BLaER1 treated with 17β-estradiol and CSF1 and Interleukin-3, amounts not matched to agents 10 nM and 100 nM (cell line): Measurements from ENCODE around the gene SUMF2.
A peak's percentile ranks its signal among the peaks of the same experiment; 100 is the strongest.
"Not testable (repeated sequence)": the region's sequence is repeated elsewhere in the genome, so short reads cannot be mapped to it uniquely, and the experiment has no call there.

Source experiments
- H3K27ac ChIP-seq, 11 experiments: shearing (Covaris generic); formaldehyde crosslinking; 2 replicates each; pipeline ENCODE4 v1.8.1; 2022
- H3K27me3 ChIP-seq, 11 experiments: shearing (Covaris generic); formaldehyde crosslinking; 2 replicates each; pipeline ENCODE4 v1.8.1; 2022
- H3K36me3 ChIP-seq, 11 experiments: shearing (Covaris generic); formaldehyde crosslinking; 2 replicates each; pipeline ENCODE4 v1.8.1; 2022
- H3K4me1 ChIP-seq, 10 experiments: shearing (Covaris generic); formaldehyde crosslinking; 2 replicates each; pipeline ENCODE4 v1.8.1; 2022
- H3K4me2 ChIP-seq, 11 experiments: shearing (Covaris generic); formaldehyde crosslinking; 2 replicates each; pipeline ENCODE4 v1.8.1; 2022
- H3K4me3 ChIP-seq, 10 experiments: shearing (Covaris generic); formaldehyde crosslinking; 2 replicates each; pipeline ENCODE4 v1.8.1; 2022
- H3K9ac ChIP-seq, 11 experiments: shearing (Covaris generic); formaldehyde crosslinking; 2 replicates each; pipeline ENCODE4 v1.8.1; 2022
- H3K9me3 ChIP-seq, 11 experiments: shearing (Covaris generic); formaldehyde crosslinking; replicated peaks in 1 of 11; 2 replicates each; pipeline ENCODE4 v1.8.1; 2022
- H4K20me1 ChIP-seq, 11 experiments: shearing (Covaris generic); formaldehyde crosslinking; 2 replicates each; pipeline ENCODE4 v1.8.1; 2022
- Cebpa-rat ChIP-seq, 11 experiments: shearing (Covaris generic); IDR thresholded peaks; 2 replicates each; pipeline ENCODE4 v1.8.1; 2022

SUMF2 gene

DNA sequence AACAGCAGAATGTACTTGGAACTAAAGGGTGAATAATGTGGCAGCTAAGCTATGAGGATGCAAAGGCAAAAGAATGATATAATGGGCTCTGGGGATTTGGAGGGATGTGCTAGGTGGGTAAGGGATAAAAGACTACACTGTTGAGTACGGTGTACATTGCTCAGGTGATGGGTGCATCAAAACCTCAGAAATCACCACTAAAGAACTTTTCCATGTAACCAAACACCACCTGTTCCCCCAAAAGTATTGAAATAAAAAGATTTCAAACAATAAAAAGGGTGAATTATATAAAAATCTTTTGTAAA is 43.8 kb downstream of the SUMF2 start:
- peaks cover 24 to 29% (median 27%) of the 10 kb centered on the region in 11 experiments; a peak in 21 of 22 replicates for H4K20me1 ChIP-seq
- TF ChIP-seq Cebpa-rat (IDR thresholded peaks at IDR 0.05), result no peak
- peaks cover 11 to 28% (median 20%) of the 10 kb centered on the region in 11 experiments for H3K9me3 ChIP-seq
- peak overlapping the region in 3 of 10 experiments; percentile 37 to 98 (median 84); a peak in 3 of 20 replicates for H3K4me3 ChIP-seq
- H3K4me1 ChIP-seq, result peaks cover 16 to 39% (median 25%) of the 10 kb centered on the region in 10 experiments
- H3K27me3 ChIP-seq, result no peaks in the 10 kb centered on the region
- H3K9ac ChIP-seq, result no peak overlapping the region
- H3K27ac ChIP-seq, result peak overlapping the region in 3 of 11 experiments; percentile 85 to 97 (median 96); a peak in 4 of 22 replicates
- peak overlapping the region in 5 of 11 experiments; percentile 46 to 69 (median 58); a peak in 5 of 22 replicates for H3K4me2 ChIP-seq
- H3K36me3 ChIP-seq, result peaks cover 19 to 25% (median 22%) of the 10 kb centered on the region in 11 experiments

DNA sequence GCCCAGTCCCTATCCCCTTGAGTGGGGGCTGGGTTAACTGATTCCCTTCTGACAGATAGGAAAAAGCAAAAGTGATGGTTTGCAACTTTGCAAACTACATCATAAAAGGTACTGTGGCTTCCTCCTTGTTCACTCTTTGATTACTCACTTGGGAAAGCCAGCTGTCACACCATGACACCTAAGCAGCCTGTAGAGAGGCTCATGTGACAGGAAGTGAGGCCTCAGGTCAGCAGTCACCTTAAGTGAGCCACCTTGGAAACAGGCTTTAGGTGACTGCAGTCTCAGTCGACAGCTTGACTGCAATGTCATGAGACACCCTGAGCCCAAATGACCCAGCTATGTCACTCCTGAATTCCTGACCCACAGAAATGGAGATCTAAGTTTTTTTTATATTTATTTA is 46.5 kb downstream of the SUMF2 start:
- H3K36me3 ChIP-seq, result no peaks in the 10 kb centered on the region
- peaks cover 11 to 28% (median 20%) of the 10 kb centered on the region in 11 experiments for H3K9me3 ChIP-seq
- no peak overlapping the region for H3K4me3 ChIP-seq
- H3K4me2 ChIP-seq, result no peak overlapping the region
- peaks cover 0 to 2% (median 0%) of the 10 kb centered on the region in 11 experiments; a peak in 8 of 22 replicates for H4K20me1 ChIP-seq
- no peak overlapping the region for H3K27ac ChIP-seq
- H3K27me3 ChIP-seq, result no peaks in the 10 kb centered on the region
- TF ChIP-seq Cebpa-rat (IDR thresholded peaks at IDR 0.05), result no peak
- peaks cover 0 to 13% (median 9%) of the 10 kb centered on the region in 10 experiments; a peak in 12 of 20 replicates for H3K4me1 ChIP-seq
- H3K9ac ChIP-seq, result no peak overlapping the region

DNA sequence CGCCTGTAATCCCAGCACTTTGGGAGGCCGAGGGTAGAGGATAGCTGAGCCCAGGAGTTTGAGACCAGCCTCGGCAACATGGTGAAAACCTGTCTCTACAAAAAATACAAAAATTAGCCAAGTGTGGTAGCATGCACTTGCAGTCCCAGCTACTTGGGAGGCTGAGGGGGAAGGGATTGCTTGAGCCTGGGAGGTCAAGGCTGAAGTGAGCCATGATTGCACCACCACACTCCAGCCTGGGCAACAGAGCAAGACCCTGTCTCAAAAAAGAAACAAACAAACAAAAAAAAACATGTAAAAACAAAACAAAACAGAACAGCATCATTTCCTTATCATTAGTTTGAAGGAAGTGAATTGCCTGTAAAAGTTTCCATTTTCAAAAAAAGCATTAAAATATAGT is 48.2 kb downstream of the SUMF2 start:
- H3K9me3 ChIP-seq, result peaks cover 23 to 40% (median 32%) of the 10 kb centered on the region in 11 experiments
- not testable (repeated sequence) for H3K9ac ChIP-seq, H3K36me3 ChIP-seq, H3K27ac ChIP-seq, H3K4me3 ChIP-seq, H4K20me1 ChIP-seq, H3K4me2 ChIP-seq, H3K27me3 ChIP-seq, H3K4me1 ChIP-seq

DNA sequence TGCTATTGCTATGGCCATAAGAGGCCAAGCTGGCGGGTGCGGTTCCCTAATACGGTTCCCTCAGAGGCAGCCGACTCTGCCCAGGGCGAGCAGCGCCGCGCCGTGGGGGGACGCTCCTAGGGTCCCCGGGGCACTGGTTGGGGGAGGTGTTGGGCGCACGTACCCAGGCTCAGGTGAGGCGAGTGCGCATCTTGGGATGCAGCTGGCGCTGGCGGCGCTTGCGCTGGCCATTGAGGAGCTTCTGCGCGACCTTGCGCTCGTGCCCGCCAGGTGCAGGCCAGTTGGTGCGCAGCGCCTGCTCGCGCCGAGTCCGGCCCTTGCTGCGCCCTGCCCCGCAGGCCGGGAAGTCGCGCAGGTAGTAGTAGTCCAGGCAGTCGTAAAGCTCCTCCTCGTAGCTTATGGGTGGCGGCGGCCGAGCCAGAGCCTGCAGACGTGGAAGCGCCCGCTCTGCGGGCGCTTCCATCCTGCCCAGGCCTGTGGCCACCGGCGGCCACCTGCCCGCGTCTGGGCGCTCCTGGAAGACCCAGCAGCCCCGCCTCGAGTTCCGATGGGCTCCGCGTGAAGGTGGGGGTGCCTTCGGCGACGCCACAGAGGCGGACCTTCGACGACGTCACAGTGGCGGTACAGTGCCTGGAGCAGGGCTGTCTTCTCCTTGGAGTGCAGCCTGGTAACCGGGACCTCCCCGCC is 51.9 kb downstream of the SUMF2 start, which contains the start of gene NUPR2:
Gene NUPR2 (minus strand): TSS at position 566 of the 687 bp plus-strand sequence. CDS start 103 bp downstream, at position 463.
- no peak within 1 kb of the TSS for H3K4me2 ChIP-seq
- H3K27me3 ChIP-seq, result no peaks in the 10 kb centered on the region
- H3K4me3 ChIP-seq, result no peak within 1 kb of the TSS
- no peaks in the 10 kb centered on the region for H4K20me1 ChIP-seq
- no peak for TF ChIP-seq Cebpa-rat (IDR thresholded peaks at IDR 0.05)
- H3K4me1 ChIP-seq, result 0 out of 20 replicates have a peak, but pooled peaks cover 0 to 5% (median 0%) of the 10 kb centered on the region in 10 experiments
- H3K27ac ChIP-seq, result no peak within 1 kb of the TSS
- no peak within 1 kb of the TSS for H3K9ac ChIP-seq
- H3K36me3 ChIP-seq, result no peaks in the 10 kb centered on the region
- H3K9me3 ChIP-seq, result peaks cover 15 to 21% (median 17%) of the 10 kb centered on the region in 11 experiments; a peak in 21 of 22 replicates

DNA sequence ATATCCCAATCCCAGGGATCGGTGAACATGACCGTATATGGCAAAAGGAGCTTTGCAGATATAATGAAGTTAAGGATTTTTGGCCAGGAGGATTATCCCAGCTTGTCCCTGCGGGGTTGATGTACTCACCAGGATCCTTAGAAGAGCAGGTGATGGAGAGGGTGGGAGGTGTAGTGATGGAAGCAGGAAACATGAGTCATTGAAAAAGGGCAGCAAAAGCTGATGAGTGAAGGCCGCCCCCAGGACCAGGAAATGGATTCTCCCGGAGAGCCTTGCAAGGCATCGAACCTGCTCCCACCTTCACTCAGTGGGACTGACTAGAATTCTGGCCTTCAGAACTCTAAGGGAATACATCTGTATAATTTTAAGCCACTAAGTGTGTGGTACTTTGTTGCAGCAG is 57.4 kb downstream of the SUMF2 start:
- H3K36me3 ChIP-seq, result no peaks in the 10 kb centered on the region
- H3K4me3 ChIP-seq, result no peak overlapping the region
- H3K9ac ChIP-seq, result no peak overlapping the region
- H3K27me3 ChIP-seq, result no peaks in the 10 kb centered on the region
- H3K9me3 ChIP-seq, result peaks cover 7 to 12% (median 8%) of the 10 kb centered on the region in 11 experiments; a peak in 20 of 22 replicates
- no peaks in the 10 kb centered on the region for H4K20me1 ChIP-seq
- peak overlapping the region in 3 of 11 experiments; percentile 12 to 67 (median 58); a peak in 5 of 22 replicates for H3K27ac ChIP-seq
- TF ChIP-seq Cebpa-rat (IDR thresholded peaks at IDR 0.05), result no peak
- peaks cover 0 to 15% (median 0%) of the 10 kb centered on the region in 10 experiments; a peak in 7 of 20 replicates for H3K4me1 ChIP-seq
- no peak overlapping the region for H3K4me2 ChIP-seq

DNA sequence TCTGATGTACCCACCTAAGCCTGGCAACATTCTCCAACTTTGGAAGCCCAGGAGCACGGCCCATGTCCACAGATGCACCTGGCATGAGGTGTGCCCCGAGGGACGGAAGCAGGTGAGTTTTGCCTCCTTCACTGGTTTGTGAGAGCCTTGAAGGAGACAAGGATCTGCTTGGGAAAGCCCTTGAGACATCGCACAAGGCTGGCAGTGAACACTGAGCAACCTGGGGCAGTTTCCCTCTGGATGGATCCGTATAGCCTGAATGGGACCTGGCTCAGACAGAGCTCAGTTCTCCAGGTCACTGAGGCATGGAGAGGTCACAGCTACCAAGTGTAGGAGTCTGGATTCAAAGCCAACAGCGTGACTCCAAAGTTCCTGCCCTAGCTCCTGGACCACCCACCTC is 60.9 kb downstream of the SUMF2 start:
- Histone ChIP-seq H3K4me1 (peaks cover 0 to 15% (median 0%) of the 10 kb centered on the region in 10 experiments; a peak in 7 of 20 replicates), H3K36me3 (no peaks in the 10 kb centered on the region), H3K9ac (no peak overlapping the region), H3K4me2 (peak overlapping the region in 4 of 11 experiments; percentile 12 to 32 (median 26); a peak in 6 of 22 replicates), H3K4me3 (no peak overlapping the region), H3K9me3 (no peaks in the 10 kb centered on the region), H4K20me1 (no peaks in the 10 kb centered on the region), H3K27ac (no peak overlapping the region; a peak in 1 of 22 replicates), H3K27me3 (no peaks in the 10 kb centered on the region)
- TF ChIP-seq Cebpa-rat (IDR thresholded peaks at IDR 0.05), result no peak

DNA sequence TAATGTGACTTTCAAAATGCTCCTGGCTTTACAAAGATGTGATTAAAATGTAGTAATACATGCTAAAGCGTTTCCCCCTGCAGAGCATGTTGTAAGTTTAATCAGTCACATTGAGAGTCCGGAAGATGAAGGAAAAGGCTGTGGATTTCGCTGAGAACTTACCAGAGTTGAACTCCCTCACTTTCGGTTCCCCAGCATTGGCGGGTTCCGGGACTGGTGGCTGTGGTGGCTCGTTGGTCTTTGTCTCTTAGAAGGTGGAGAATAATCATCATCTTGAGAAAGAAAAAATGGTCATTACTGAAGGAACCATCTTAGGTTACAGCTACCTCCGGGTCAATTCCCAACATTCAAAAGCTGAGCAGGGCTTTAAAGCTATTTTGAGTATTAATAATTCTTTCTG is 61.7 kb downstream of the SUMF2 start:
- Histone ChIP-seq H3K9me3 (no peaks in the 10 kb centered on the region), H3K27ac (no peak overlapping the region), H3K4me3 (no peak overlapping the region), H3K4me1 (peaks cover 0 to 15% (median 0%) of the 10 kb centered on the region in 10 experiments; a peak in 7 of 20 replicates), H3K9ac (no peak overlapping the region), H3K27me3 (no peaks in the 10 kb centered on the region), H4K20me1 (no peaks in the 10 kb centered on the region), H3K36me3 (no peaks in the 10 kb centered on the region), H3K4me2 (no peak overlapping the region; a peak in 1 of 22 replicates)
- TF ChIP-seq Cebpa-rat (IDR thresholded peaks at IDR 0.05), result no peak

DNA sequence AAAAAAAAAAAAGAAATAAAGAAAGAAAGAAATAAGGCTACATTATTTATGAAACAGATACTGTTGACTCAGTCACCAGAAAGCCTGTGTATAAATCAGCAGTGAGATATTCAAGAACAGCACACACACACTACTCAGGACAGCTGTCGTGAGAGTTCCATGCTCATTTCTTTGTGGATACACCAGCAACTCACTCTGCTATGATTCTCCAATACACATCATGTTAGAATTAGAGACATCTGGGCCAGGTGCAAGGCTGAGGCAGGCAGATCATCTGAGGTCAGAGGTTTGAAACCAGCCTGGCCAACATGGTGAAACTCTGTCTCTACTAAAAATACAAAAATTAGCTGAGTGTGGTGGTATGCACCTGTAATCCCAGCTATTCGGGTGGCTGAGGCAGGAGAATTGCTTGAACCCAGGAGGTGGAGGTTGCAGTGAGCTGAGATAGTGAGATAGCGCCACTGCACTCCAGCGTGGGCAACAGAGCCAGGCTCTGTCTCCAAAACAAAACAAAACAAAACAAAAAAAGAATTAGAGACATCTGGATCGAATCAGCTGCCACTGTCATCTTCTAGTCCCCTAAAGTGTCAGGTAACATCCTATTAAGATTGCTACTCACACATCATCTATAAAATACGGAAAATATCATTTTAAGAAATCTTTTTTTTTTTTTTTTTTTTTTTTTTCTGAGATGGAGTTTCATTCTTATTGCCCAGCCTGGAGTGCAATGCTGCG is 63.3 kb downstream of the SUMF2 start:
- Histone ChIP-seq H3K4me3 (no peak overlapping the region), H4K20me1 (no peaks in the 10 kb centered on the region), H3K36me3 (no peaks in the 10 kb centered on the region), H3K9me3 (no peaks in the 10 kb centered on the region), H3K9ac (no peak overlapping the region), H3K27ac (no peak overlapping the region), H3K27me3 (no peaks in the 10 kb centered on the region), H3K4me1 (peaks cover 0 to 15% (median 0%) of the 10 kb centered on the region in 10 experiments; a peak in 7 of 20 replicates), H3K4me2 (no peak overlapping the region; a peak in 1 of 22 replicates)
- TF ChIP-seq Cebpa-rat (IDR thresholded peaks at IDR 0.05), result no peak
